ENCODE data around the gene AP2A1.

GRCh38 chr19:49755956-49756355, 10.8 kb upstream of the AP2A1 start:
- TF ChIP-seq CTCF (IDR thresholded peaks at IDR 0.05) (no peak), EP300 (IDR thresholded peaks at IDR 0.05) (no peak), POLR2A (IDR thresholded peaks at IDR 0.05) (no peak)
